OCI-LY7 (cell line): ENCODE results near the gene HDAC4. TPM values are rescaled to one million over a fixed set of nuclear protein-coding genes. Genes with fewer than 3 reads are reported as not detected.

Experiments
- BruUV-seq: library from RNA; stranded (reverse); fragments of 400-500 nt; replicated peaks from 2 replicates; lab custom pipeline; 2021; lab: Mats Ljungman, UMichigan
- CTCF ChIA-PET: fragments of 300-600 bp; sonication (Branson Sonifier 250); formaldehyde crosslinking; loops from one replicate; lab custom pipeline; 2022; ENCODE audit warnings: antibody characterized with exemption; ENCODE audit not compliant: unreplicated experiment; lab: Charles Lee
- POLR2A ChIA-PET: fragments of 300-600 bp; sonication (Branson Sonifier 250); formaldehyde crosslinking; loops from one replicate; lab custom pipeline; 2022; ENCODE audit warnings: antibody characterized with exemption; lab: Charles Lee
- DNase-seq: peaks from one replicate; pipeline ENCODE4 v3.0.0-alpha.2; 2015; ENCODE audit warnings: low spot score
- H2AFZ ChIP-seq: fragments of 200-600 bp; sonication (generic), shearing (Covaris generic); 2 replicates; pipeline ENCODE4 v1.6.1; 2014; ENCODE audit warnings: mild to moderate bottlenecking, antibody characterized with exemption, low read length, moderate library complexity
- H3K27ac ChIP-seq: fragments of 200-600 bp; sonication (generic); 2 replicates; pipeline ENCODE4 v1.5.1; 2014; ENCODE audit warnings: mixed run types, low read depth, mild to moderate bottlenecking, moderate library complexity, low read length, inconsistent platforms; ENCODE audit not compliant: poor library complexity, severe bottlenecking
- H3K36me3 ChIP-seq: fragments of 200-600 bp; sonication (generic); 2 replicates; pipeline ENCODE4 v1.6.1; 2014; ENCODE audit warnings: mild to moderate bottlenecking, antibody characterized with exemption, low read length, moderate library complexity, mixed read lengths; ENCODE audit not compliant: insufficient read depth
- H3K4me1 ChIP-seq: fragments of 200-600 bp; sonication (generic); 2 replicates; pipeline ENCODE4 v1.5.1; 2014; ENCODE audit warnings: mild to moderate bottlenecking, low read length; ENCODE audit not compliant: insufficient read depth, poor library complexity, severe bottlenecking
- H3K4me2 ChIP-seq: fragments of 200-600 bp; sonication (generic); 2 replicates; pipeline ENCODE4 v1.6.1; 2014; ENCODE audit warnings: mild to moderate bottlenecking, low read length
- H3K4me3 ChIP-seq: fragments of 200-600 bp; sonication (generic); 2 replicates; pipeline ENCODE4 v1.5.1; 2014; ENCODE audit warnings: mild to moderate bottlenecking, low read depth, low read length; ENCODE audit not compliant: poor library complexity, severe bottlenecking
- H3K79me2 ChIP-seq: fragments of 200-600 bp; sonication (generic); 2 replicates; pipeline ENCODE4 v1.6.1; 2016; ENCODE audit warnings: low read depth, mild to moderate bottlenecking, low read length, moderate library complexity, mixed read lengths; ENCODE audit not compliant: insufficient read depth
- H3K9me2 ChIP-seq: fragments of 200-600 bp; sonication (generic); 2 replicates; pipeline ENCODE4 v1.6.1; 2016; ENCODE audit warnings: mild to moderate bottlenecking, low read length, mixed read lengths; ENCODE audit not compliant: insufficient read depth
- H3K9me3 ChIP-seq: fragments of 200-600 bp; sonication (generic); 2 replicates; pipeline ENCODE4 v1.6.1; 2014; ENCODE audit warnings: mild to moderate bottlenecking, mixed run types, low read length, mixed read lengths
- H4K20me1 ChIP-seq: fragments of 200-600 bp; sonication (generic); 2 replicates; pipeline ENCODE4 v1.6.1; 2014; ENCODE audit warnings: mild to moderate bottlenecking, antibody characterized with exemption, low read length, moderate library complexity, mixed read lengths; ENCODE audit not compliant: insufficient read depth
- EZH2phosphoT487 ChIP-seq: fragments of 200-600 bp; sonication (generic); IDR thresholded peaks from 2 replicates; pipeline ENCODE4 v1.6.1; 2018; ENCODE audit warnings: low read depth, borderline replicate concordance, mild to moderate bottlenecking, mixed run types, antibody characterized with exemption, low read length, moderate library complexity, mixed read lengths
- intact Hi-C: fragments of 100-400 bp; cut with micrococcal nuclease; formaldehyde crosslinking; loops from one replicate; pipeline ENCODE4 v1.10.0; 2022; ENCODE audit not compliant: unreplicated experiment
- total RNA-seq, 2 experiments: library from RNA; depleted of rRNA in 1 of 2; stranded (reverse); fragments of >200 nt in 1 of 2; shearing (Covaris generic) in 1 of 2; gene quantifications; 2 replicates each; pipeline ENCODE4 v1.2.3, GENCODE V29; 2014 to 2022
- TF ChIP-seq, protein P1 (sequence below): fragments of 200-600 bp; sonication (generic); conservative IDR thresholded peaks from 2 replicates; pipeline ENCODE4 v1.5.1; 2014; ENCODE audit warnings: mild to moderate bottlenecking, antibody characterized with exemption, low read length, moderate library complexity, mixed read lengths

The HDAC4 gene
- total RNA-seq, 2 experiments from 2014 or later = 10.2 to 20.6 TPM

DNA sequence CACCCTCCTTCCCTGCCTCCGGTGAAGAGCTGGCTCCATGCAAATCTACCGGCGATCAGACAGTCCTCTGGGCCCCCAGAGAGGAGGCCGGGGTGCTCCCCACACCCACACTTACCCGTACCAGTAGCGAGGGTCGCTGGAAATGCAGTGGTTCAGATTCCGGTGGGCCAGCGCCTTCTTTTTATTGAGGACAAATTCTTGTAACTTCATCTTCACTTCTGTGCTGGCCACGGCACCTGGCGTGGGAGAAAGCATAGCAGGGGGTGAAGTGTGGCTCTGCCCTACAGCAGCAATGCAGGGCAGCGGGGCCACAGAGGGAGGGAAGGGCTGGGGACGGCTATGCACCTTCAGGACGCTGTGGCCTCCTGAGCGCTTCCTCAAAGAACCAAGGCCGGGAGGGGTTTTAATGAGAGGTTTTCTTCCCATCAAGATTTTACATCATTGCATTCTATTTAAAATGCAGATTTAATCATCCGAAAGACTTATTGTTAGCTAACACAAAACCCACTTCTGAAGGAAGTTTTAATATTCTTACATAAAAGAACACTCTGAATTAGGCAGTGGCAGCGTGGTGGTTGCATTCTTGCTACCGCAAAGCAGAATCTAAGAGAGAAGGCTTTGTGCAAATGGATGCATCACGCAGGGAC lies 237.0 kb downstream of the HDAC4 start:
- intact Hi-C loops = no loop called here
- Histone ChIP-seq H3K4me2 (no peak overlapping the region), H3K79me2 (no peaks in the 10 kb centered on the region), H3K9me2 (no peaks in the 10 kb centered on the region), H4K20me1 (no peaks in the 10 kb centered on the region), H3K4me3 (no peak overlapping the region), H3K4me1 (no peaks in the 10 kb centered on the region), H3K36me3 (no peaks in the 10 kb centered on the region), H3K9me3 (no peaks in the 10 kb centered on the region), H2AFZ (no peak overlapping the region), H3K27ac (no peak overlapping the region)
- BruUV-seq = no TSS peak
- POLR2A ChIA-PET = no interaction called here
- no peak for TF ChIP-seq EZH2phosphoT487
- DNase-seq = no peak
- CTCF ChIA-PET = no interaction called here

GRCh38 chr2:239162976-239163687 lies 237.7 kb downstream of the HDAC4 start:
- H3K4me3 ChIP-seq = no peak overlapping the region
- no peaks in the 10 kb centered on the region for H3K9me2 ChIP-seq
- H4K20me1 ChIP-seq = no peaks in the 10 kb centered on the region
- no peak overlapping the region for H2AFZ ChIP-seq
- ChIA-PET POLR2A (no interaction called here), CTCF (no interaction called here)
- H3K9me3 ChIP-seq = no peaks in the 10 kb centered on the region
- no peaks in the 10 kb centered on the region for H3K79me2 ChIP-seq
- H3K4me2 ChIP-seq = no peak overlapping the region
- no peak overlapping the region for H3K27ac ChIP-seq
- no peak for DNase-seq
- TF ChIP-seq, protein P1, sequence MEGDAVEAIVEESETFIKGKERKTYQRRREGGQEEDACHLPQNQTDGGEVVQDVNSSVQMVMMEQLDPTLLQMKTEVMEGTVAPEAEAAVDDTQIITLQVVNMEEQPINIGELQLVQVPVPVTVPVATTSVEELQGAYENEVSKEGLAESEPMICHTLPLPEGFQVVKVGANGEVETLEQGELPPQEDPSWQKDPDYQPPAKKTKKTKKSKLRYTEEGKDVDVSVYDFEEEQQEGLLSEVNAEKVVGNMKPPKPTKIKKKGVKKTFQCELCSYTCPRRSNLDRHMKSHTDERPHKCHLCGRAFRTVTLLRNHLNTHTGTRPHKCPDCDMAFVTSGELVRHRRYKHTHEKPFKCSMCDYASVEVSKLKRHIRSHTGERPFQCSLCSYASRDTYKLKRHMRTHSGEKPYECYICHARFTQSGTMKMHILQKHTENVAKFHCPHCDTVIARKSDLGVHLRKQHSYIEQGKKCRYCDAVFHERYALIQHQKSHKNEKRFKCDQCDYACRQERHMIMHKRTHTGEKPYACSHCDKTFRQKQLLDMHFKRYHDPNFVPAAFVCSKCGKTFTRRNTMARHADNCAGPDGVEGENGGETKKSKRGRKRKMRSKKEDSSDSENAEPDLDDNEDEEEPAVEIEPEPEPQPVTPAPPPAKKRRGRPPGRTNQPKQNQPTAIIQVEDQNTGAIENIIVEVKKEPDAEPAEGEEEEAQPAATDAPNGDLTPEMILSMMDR = no peak
- intact Hi-C loops = no loop called here
- no TSS peak for BruUV-seq
- H3K4me1 ChIP-seq = no peaks in the 10 kb centered on the region
- H3K36me3 ChIP-seq = no peaks in the 10 kb centered on the region

- TF ChIP-seq, protein P1 = no peak
- TF ChIP-seq EZH2phosphoT487 = no peak
- DNase-seq = no peak
- POLR2A ChIA-PET = no interaction called here
- no peaks in the 10 kb centered on the region for H3K9me2 ChIP-seq
- H3K79me2 ChIP-seq = no peaks in the 10 kb centered on the region
- no peaks in the 10 kb centered on the region for H3K9me3 ChIP-seq
- H4K20me1 ChIP-seq = no peaks in the 10 kb centered on the region
- H3K27ac ChIP-seq = no peak overlapping the region
- intact Hi-C loops = no loop called here
- no peak overlapping the region for H2AFZ ChIP-seq
- BruUV-seq = no TSS peak
- H3K36me3 ChIP-seq = no peaks in the 10 kb centered on the region
- CTCF ChIA-PET = no interaction called here
- no peak overlapping the region for H3K4me3 ChIP-seq
- H3K4me2 ChIP-seq = no peak overlapping the region
- H3K4me1 ChIP-seq = no peaks in the 10 kb centered on the region
Observed at GRCh38 chr2:239162141-239162821, 238.5 kb downstream of the HDAC4 start.
